GM21528 (cell line): ENCODE measurements around the gene ANG.

Experiments
- ATAC-seq: cut with Tn5 transposase; IDR thresholded peaks from one replicate; pipeline ENCODE4 v1.9.1; 2021; ENCODE audit warnings: mild to moderate bottlenecking, moderate library complexity; ENCODE audit not compliant: unreplicated experiment, low FRiP score

Gene ANG

DNA sequence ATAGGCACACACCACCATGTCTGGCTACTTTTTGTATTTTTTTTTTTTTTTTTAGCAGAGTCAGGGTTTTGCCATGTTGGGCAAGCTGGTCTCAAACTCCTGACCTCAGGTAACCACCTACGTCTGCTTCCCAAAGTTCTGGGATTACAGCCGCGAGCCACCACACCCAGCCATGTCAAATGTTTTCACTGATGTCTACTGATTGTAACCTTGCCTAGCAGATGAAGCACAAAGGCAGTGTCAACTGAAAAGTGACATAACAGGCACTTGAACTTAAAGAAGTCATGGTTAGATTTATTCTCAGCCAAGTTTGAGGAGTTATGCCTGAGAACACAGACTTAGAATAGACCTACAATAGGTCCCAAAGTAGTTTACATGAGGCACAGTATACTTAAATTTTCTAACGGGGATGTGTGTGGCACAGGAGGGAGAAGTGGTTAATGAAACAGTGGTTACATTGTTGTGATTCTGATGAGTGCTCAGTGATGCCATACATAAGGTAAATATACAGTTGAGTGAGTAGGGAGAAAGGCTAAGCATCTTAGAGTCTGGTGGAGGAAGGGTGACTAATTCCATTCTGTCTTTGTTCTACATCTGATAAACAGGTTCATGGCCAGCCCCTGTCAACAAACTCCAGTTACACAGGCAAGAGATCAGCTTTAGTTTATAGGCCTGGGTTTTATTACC lies 16.8 kb upstream of the ANG start:
- ATAC-seq, result no peak

DNA sequence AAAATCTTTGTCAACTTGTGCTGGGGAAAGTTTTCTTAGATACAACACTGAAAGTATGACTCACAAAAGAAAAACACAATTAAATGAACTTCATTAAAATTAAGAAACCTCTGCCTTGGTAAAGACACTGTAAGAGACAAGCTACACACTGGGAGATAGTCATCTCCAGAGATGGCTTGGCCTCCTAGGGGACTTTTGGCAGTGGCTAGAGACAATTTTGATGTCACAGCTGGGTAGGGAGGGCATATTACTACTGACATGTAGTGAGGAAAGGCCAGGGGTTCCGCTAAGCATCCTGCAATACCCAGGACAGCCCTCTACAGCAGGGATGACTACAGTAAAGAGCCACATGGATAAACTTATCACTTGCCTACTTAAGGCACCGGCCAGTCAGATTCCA lies 12.9 kb upstream of the ANG start:
- no peak for ATAC-seq

DNA sequence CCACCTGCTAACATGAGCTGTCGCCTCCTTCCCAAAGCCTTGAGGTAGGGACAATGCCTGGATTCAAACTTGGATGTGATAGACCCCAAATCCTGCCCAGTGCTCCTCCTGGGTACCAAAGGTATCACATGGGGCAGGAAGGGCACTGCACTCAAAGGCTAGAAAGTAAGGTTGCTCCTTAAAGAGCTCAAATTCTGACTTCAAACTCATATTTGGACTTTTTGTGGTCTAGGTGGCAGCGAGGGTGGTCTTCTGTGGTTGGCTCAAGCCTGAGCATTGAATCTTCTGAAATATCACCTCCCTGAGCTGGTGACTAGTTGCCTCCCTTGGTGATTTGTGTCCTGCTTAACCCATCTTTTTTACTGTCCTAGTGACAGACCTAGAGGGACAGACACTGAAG lies 12.5 kb upstream of the ANG start:
- ATAC-seq, result no peak

DNA sequence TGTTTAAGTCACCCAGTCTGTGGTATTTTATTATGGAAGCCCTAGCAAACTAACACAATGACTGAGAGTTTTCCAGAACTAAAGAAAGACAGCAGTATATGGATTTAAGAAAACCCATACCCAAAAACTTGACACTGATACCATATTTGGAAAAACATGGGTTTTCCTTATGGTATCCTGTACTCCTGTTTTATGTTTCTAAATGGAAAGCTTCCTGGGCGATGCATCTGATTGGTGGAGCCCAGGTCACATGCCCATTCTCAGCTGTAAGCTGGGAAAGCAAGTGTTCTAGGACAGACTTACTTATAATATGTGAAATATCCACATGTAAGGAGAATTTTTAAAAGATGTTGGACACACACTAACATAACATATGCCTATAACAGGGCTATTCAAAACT lies 8.7 kb upstream of the ANG start:
- no peak for ATAC-seq

DNA sequence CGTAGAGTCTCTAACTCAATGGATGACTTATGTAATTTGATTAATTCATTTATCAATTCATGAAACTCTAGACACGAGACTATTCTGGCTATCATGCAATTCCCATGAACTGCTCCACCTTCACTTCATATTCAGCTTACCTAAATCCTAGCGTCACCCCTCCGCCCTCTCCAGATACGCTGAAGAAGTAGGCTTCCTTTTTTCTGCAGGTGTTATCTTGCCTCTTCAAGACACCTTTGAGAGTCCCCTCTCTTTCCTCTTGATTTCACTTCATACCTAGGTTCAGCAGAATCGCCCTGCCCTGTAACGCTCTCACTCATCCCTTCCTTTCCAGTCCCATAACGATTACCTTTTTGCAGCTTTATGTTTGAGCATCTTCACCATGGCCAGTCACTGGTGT lies 8.2 kb upstream of the ANG start:
- ATAC-seq, result no peak

DNA sequence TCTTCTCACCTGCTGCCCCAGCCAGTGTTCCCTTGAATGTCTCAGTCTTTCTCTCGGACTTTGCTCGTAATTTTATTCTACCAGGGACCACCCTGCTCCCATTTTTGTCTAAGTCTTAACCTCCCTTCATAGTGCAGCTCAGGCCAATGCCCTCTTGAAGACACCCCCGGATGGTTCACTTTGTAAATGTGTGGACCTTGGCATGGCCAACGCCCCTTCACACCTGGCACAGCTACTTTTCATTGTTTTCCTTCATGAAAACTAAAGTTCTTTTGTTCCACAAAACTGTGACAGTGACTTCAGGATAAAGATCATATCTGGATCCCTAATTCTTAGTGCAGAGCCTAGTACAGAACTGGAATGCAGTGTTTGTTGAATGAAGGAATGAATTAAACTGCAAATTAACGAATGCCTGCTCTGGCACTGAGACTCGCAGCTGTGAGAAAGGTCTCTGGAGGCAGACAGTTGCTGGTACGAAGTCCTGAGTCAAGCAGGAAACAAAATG lies 7.7 kb upstream of the ANG start:
- ATAC-seq, result peak; percentile 38

DNA sequence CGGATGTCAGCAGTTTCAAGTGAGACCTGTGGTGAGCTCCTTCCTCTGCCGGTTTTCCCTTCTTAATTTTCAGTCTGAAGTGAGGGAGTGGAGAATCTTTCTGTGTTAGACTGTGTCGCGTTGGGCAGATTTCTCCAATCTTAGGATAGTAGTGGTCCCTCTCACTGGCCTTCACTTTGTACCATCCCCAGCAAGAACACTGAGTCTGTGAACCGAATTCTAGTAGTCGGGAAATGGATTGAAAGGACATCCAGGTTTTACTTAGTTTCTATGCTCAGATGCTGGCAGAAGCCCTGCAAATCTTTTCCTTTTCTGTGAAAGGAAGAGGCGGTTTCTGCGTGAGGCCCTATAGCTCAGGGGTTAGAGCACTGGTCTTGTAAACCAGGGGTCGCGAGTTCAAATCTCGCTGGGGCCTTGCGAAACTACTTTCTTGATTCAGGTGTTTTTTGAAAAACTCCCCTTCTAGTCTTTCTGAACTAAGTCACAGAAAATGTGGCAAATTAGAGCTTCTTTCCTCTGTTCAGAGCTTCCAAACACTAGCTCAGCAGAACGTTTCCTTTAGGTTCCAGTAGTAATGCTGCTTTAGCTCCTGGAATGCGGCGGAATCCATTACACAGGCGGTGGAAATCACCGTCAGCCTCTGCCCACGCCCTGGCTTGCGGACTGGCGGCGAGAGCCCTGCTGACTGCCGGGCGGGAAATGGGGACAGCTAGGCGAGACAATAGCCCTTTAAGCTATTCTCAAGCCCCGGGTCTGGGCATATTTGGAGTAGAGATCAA lies 7.0 kb upstream of the ANG start:
- peak; percentile 42 for ATAC-seq

DNA sequence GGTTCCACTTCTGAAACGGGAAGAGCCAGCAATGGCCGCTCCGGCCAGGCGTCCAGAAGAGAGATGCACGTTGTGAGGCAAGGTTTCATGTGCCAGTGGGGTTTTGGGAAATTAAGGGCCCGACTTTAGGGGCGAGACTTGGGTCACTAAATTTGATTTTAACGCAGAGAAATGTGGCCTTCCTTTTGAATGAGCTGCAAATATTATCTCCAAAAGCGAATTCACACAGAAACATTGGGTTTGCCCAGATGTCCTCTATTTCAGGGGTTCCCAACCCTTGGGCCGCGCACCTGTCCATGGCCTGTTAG lies 6.5 kb upstream of the ANG start:
- ATAC-seq, result no peak

DNA sequence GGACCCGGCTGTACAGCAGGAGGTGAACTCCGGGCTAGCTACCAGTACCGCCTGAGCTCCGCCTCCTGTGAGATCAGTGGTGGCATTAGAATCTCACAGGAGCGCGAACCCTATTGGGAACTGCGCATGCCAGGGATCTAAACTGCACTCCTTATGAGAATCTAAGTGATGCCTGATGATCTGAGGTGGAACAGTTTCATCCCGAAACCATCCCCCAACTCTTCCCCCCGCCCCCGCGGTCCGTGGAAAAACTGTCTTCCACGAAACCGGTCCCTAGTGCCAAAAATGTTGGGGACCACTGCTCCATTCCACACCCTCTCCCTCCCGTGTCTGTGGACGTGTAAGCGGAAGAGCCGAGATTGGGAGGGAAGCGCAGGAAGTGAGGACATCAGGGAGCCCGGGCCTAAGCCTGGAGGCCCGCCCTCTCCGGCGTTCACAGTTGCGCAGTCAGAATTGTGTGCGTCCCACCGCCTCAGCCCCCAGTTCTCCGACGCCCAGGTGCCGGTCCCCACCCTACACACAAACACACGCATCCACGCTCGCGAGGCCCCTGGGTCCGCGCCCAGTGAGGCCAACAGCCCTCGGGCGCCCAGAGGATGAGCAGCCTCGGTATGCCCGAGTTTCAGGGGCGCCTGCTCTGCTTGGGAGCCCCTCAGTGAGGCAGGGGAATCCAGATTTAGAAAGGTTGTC lies 6.0 kb upstream of the ANG start:
- ATAC-seq, result peak; percentile 47

DNA sequence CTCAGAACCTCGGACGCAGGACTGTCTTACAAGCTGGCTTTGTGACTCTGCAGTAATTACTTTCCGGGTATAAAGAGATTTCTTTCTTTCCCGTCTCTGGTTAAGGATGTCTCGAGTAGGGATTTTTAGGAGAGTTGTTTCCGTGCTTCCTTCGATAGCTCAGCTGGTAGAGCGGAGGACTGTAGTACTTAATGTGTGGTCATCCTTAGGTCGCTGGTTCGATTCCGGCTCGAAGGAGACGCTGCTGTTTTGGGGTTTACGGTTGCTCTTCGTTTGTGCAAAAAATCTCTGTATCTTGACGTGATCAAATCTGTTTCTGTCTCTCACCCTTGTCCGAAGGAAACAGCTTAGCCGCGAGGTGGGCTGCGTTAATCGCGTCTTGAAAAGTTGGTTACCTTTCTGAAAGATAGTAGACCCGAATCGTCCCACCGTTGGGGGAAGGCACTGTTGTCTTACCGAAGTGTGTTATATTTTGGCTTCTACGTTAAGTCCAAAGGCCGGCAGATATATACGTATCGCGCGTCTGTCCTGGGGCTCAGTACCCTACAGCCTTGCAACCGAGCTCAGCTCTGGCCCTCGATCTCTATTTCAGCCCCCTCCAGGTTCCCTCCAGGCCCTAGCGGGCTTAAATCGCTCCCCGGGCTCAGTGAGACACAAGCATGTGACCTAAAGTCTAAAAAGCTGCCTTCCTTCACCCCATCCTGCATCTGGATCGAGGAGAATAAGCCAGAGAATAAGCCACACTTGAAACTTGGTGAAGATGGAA lies 5.3 kb upstream of the ANG start:
- ATAC-seq, result peak; percentile 24

DNA sequence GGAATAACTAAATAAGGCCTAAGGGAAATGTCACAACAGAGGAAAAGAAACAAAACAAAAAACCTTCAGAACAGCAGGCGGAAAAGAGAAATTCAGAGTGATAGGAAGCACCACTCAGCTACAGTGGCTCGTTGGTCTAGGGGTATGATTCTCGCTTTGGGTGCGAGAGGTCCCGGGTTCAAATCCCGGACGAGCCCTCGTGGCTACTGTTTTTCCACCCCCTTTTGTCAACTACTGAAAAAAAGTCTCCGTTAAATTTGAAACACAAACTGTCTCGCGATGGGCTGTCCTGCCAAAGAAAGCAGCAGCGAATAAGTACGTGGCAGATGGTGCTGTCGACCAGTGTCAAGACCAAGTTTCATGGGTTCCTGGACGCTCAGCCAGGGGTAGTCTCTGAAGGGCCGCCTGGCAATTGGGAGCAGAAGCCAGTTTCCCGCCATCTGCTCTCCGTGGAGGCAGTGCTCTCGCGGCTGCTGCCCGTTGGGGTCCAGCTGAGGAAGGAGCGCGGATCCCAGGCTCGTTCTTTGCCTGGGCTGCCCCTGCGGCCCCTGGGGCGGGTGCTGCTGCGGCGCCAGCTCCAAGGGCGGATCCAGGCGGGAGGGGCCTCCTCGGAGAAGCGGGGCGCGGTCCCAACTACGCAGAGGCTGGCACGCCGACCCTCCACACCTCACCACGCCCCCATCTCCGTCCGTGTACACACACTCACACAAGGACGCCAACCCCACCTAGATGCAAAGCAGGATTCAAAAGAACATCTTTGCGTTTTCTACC lies 4.5 kb upstream of the ANG start, which contains the start of gene RNASE4:
Gene RNASE4 (plus strand): TSS at position 670 of the 771 bp plus-strand sequence. CDS start 14,812 bp downstream, outside the sequence.
- ATAC-seq, result peak; percentile 27

DNA sequence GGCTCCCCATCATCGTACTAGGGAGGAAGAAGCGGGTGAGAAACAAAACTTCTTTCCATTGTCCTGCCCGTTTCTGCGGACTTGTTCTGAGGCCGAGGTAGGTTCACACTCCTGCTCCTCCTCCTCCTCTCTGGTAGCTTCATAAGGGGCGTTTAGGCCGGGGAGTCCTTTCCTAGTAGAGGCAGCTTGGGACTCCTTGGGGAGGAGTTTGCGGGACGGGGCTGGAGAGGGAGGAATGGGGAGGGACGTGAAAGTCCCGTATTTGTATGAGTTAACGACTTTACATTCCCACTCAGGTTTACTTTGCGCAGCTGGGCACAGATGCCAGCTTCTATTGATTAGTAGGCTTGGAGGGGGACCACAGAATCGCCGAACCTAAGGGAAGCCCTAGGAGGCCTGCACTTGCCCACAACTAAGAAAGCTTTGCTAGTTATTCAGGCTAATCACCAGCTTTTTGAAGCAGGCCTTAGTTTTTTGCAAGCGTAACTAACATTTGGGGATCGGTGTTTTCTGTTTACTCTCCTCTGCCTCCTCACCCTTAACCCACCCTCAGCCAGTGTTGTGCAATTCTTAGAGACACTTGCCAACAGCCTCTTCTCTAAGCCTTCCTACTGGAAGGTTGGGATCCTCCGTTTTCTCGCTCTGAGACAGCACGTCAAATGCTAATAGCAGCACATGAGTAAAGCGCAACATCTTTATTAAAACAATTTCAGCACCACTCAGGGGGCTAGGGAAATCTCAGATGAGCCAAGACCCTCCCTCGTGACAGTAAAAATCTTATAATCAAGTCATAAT lies 3.7 kb upstream of the ANG start:
- no peak for ATAC-seq

DNA sequence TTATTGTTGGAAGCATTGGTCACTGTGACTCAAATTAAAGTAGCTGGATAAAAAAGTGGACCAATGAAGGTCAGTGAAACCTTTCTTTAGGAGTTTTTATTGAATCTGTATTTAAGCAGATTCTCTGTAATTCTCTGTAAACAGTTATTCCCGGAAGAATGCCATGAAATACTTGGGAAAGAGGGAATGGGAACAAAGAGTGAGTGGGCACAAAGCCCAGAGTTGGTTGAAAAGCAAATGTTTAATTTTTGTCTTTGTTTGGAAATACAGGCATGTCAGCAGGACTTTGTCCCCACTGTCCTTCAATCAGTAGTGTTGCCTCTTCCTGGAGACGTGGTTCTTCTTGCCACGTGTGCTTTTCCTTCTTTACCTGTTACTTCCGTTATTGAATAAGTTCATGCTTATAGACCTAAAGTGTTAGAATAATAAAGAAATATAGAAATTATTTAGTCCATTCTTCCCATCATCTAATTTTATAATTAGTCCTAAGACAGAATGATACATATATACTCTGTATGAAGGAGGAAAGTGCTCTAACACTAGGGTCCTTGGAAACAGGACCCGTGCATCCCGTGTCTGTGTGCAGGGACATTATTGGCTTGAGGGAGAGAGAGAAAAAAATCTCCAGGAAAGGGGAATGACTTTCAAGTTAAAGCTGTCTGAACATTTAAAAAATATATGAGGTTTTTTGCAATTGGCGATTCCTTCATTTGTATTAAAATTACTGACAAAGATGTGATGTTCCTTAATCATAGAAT lies 2.0 kb upstream of the ANG start:
- ATAC-seq, result no peak

DNA sequence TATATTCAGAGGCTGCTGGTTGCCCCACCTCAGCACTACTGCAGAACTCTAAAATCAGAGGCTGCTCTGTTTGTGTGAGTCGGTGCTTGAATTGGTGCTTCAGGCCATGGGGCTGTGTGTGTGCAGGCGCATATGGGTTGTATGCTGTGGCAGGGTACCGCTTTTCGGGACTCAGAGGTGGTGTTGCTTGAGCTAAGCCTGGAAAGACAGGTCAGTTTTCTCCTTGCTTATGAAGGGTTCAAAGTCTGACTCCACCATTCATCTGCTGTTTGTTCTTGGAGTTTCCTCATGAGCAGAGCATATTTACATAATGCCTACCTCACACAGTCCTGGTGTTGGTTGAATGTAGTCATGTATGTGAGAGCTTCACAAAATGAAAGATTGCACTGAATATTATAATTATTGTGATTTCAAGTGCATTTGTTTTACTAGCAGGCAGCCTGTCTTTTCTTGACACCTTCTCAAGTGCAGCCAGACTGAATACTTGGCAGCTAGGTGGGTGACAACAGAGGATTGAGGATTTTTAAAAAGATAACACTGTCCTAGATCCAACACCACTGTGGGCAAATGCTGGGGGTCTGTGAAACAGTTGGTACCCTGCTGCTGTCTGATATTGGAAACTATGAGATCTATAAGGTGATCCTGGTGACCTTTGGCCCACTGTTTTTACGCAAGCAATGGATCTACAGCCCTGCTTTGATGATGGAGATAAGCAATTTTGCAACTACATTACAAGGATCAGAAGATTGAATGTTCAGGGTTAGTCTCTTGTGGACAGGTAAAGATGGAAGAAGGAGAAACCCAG lies 1.0 kb upstream of the ANG start:
- no peak for ATAC-seq

DNA sequence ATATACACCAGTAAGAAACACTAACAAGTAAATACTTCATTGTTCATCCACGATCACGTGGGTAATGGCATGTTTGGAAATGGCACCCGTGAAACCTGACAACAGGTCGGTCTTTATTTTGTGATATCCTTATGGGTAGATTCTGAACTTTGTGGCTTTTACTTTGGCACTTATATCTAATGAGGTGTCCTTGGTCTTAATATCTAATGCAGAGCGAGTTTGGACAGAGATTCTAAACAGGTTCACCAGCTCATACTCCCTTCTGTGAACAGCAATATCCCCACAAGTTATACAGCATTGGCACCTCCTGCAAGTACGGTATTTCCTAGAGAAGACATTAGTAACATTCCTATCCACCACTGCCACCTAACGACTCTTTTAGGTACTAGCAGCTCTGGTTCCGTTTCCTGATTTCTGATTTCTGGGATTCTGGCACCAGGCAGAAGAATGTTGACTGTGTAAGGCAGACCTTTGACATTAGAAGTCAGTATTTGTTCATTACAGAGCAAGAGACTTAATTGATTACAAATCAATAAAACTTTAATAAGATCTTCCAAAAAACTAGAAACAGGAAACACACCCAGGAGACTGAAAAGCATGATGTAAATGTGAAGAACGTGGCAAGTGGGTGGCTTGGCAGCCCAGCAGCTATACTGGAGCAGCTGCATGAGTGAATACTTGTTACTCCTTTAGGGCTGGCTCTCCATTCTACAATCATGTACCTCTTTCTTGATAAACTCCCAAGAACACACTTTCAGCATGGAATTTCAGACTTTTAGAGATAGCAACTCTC lies 2.5 kb downstream of the ANG start:
- no peak for ATAC-seq

DNA sequence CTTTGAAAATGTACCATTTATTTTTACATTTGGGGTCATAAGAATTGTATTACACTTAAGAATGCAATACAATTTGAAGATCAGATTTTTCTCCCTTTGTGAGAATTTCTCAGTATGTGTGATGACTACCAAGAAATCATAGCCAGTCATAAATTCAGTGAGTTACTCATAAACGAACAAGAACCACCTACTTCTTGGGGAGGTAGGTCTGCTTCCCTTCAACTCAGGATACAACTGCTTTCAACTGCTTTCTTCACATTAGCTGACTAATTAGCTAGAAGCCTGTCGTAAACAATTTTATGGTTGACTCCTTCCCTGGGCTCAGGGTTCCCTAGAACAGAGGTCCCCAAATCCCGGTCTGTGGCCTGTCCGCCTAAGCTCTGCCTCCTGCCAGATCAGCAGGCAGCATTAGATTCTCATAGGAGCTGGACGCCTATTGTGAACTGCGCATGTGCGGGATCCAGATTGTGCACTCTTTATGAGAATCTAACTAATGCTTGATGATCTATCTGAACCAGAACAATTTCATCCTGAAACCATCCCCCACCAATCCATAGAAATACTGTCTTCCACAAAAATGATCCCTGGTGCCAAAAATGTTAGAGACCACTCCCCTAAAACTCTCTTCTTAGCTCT lies 3.7 kb downstream of the ANG start:
- ATAC-seq, result no peak
